GM12864 (cell line): ENCODE measurements around the gene OARD1.

ENCODE experiments used
- DNase-seq: peaks from one replicate; pipeline ENCODE4 v3.0.0-alpha.2; 2011; ENCODE audit warnings: low read depth
- H3K4me3 ChIP-seq: 2 replicates; pipeline ENCODE4 v1.5.1; 2011; ENCODE audit warnings: mild to moderate bottlenecking, low read depth, low read length, control low read depth
- TF ChIP-seq, protein P1 (sequence below): IDR thresholded peaks from 2 replicates; pipeline ENCODE4 v1.5.1; 2011; ENCODE audit warnings: low read depth, mild to moderate bottlenecking, moderate library complexity, low read length, control low read depth, inconsistent platforms; ENCODE audit errors: missing control alignments

Gene OARD1

DNA sequence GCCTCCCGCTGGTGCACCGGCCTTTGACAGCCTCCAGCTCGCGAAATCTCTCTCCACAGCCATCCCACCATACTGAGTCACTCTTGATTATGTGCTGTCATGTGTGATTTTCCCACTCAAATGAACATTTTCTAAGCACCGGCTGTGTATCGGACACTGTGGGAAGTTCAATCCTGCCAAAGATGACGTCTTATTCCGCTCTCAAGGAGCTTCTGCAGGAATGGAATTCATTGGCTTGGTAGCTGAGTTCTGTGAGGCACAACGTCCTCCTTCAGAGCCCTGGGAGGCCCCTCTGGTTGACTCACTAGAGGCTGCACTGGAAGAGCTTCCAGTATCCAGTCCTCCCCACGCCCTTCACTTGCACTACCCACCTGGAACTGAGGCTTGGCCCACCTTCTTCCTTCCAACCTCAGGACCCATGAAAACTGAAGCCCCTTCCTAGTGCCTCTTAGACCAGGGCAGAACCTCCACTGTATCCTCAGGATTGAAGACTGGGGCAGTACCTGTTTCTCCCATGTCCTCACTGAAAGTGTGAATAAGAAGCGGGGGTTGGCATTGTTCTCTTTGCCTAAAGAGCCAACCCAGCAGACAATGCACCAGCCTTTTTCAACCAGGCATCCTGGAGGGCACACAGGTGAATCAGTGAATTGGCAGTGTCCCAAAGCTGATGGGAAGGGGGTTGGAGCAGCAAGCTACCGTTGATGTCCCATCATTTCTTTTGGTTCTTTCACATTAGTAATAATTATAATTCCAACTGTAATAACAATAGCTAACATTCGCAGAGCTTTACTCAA lies 34.9 kb downstream of the OARD1 start:
- no peak for DNase-seq
- no peak overlapping the region for H3K4me3 ChIP-seq
- TF ChIP-seq, protein P1, sequence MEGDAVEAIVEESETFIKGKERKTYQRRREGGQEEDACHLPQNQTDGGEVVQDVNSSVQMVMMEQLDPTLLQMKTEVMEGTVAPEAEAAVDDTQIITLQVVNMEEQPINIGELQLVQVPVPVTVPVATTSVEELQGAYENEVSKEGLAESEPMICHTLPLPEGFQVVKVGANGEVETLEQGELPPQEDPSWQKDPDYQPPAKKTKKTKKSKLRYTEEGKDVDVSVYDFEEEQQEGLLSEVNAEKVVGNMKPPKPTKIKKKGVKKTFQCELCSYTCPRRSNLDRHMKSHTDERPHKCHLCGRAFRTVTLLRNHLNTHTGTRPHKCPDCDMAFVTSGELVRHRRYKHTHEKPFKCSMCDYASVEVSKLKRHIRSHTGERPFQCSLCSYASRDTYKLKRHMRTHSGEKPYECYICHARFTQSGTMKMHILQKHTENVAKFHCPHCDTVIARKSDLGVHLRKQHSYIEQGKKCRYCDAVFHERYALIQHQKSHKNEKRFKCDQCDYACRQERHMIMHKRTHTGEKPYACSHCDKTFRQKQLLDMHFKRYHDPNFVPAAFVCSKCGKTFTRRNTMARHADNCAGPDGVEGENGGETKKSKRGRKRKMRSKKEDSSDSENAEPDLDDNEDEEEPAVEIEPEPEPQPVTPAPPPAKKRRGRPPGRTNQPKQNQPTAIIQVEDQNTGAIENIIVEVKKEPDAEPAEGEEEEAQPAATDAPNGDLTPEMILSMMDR: no peak

DNA sequence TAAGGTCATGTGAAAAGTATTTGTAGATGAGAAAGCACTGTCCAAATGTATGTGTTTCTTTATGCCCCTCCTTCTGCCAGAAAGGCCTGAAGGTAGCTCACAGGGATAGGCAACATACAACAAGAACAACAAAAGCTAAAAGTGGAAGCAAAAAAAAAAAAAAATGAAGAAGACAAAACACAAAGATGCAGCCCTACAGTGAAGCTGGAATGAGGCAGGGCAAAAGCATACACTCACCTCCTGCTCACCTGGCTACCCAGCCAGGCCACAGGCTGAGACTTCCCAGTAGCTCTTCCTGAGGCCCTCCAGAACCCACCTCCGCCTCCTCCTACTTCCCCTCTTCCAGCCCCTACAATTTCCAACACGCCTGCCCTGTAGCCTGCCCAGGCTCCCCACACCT lies 35.6 kb downstream of the OARD1 start:
- DNase-seq: no peak
- TF ChIP-seq, protein P1: no peak
- no peak overlapping the region for H3K4me3 ChIP-seq

DNA sequence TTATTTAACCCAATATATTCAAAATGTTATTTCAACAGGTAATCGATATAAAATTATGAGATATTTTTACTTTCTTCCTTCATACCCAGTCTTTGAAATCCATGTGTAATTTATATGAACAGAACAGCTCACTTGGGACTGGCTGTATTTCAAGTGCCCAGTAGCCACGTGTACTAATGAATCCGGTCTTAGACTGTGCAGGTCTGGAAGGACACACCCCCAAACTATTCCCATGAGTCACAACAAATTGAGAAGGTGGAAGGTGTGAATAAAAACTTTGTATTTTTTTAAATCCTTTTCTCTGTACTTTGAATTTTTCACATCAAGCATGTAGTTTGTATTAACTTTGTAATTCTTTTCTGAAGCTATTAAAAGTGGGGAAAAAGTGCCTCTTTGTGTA lies 36.0 kb downstream of the OARD1 start:
- DNase-seq: no peak
- H3K4me3 ChIP-seq: no peak overlapping the region
- TF ChIP-seq, protein P1: no peak

DNA sequence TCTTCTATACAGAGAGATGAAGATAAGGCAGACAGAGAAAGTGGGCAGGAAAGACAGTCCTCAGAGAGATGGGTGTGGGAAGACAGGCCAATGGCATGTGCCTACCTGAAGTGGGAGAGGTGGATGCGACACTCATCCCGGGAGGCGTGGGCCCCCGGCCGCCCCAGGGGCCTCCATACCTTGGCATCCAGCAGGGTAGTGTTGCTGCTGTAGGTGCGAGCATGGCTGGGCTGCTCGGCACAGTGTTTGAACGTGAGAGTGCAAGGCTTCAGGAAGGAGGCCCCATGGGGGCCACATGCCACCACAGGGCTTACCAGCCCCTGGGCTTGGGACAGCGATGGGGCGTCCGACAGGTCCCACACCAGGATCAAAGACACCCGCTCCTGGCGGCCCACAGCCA lies 38.4 kb downstream of the OARD1 start:
- H3K4me3 ChIP-seq: no peak overlapping the region
- no peak for DNase-seq
- TF ChIP-seq, protein P1: no peak

DNA sequence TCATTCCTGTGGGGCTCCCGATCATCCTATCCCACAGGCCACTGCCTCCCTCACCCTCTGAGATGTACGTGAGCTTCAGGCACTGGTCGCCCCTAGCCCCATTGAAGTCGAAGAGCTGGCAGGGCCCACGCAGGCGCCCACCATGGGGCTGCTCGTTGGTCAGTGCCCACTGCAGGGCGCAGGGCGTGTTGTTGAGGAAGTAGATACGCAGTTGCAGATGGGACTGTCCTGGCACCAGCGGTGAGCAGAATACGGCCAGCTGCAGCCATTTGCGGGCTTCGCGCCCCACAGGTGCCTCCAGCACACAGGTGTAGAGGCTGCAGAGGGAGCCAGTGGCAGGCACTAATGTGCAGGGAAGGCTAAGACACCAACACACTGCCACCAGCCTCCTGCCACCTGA lies 39.3 kb downstream of the OARD1 start:
- DNase-seq: no peak
- TF ChIP-seq, protein P1: no peak

DNA sequence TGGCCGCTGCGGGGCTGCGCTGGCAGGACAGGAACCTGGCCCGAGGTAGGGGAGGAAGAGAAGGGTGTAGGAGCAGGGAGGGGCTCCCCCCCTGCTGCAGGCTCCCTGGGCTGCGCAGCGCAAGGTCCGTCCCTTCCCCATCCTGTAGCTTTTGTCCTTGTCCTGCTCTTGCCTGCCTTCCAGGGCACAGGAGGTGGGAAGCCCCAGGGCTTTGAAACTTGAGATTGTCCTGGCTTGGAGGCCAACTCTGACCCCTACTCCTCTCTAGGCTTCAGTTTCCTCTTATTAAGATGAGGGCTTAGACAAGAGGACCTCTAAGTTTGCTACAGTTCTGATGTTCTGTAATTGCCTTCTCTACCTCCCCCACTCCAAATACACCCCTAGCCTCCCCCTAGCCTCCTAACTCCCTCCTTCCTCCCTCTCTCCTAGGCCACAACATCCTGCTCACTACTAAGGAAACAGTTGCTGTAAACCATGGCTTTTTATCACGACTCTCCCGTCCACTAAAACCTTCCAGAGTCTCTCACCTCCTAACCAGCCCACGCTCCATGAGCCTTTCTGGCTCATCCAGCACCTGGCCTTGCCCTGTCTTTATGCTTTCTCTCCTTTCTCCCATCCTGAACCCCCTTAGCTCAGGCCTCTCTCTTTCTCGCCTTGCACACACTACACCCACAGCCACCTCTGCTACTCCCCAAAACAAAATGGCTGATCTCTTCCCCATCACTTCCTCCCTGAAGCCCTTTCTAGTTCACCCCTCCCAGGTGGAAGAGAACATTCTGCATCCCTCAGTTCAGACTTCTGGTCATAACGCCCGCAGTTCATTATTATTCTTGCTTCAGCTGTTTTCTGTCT lies 43.4 kb downstream of the OARD1 start:
- no peak for DNase-seq
- TF ChIP-seq, protein P1: no peak
- peak overlapping the region; percentile 48 for H3K4me3 ChIP-seq

More for the DNA sequence above, 39.3 kb downstream of the OARD1 start:
- no peak overlapping the region for H3K4me3 ChIP-seq
